Pancreas (tissue), 10 donors: ENCODE measurements around the gene KLK1. TPM values are rescaled to one million over a fixed set of nuclear protein-coding genes. Genes with fewer than 3 reads are reported as not detected.

ENCODE experiments used
- ATAC-seq, 4 donors: fragments of 200-7000 bp; cut with Tn5 transposase; one replicate each; pipeline versions ENCODE4 v1.8.0 to v1.9.1; 2020; ENCODE audit warnings: mild to moderate bottlenecking in 4 of 4, moderate library complexity in 4 of 4
- DNase-seq, 6 donors: peaks; one replicate each; pipeline ENCODE4 v3.0.0-alpha.2; 2020
- FAIRE-seq: peaks from 2 replicates; lab custom pipeline; 2012; peaks lifted over from hg19 to GRCh38; lab: Jason Lieb, UNC
- H3K27ac ChIP-seq, 4 donors: fragments of 200-600 bp; sonication (generic); 1 replicate in 3 of 4; 2 replicates in 1 of 4; pipeline versions ENCODE4 v1.5.0 to v1.8.0; 2020
- H3K27me3 ChIP-seq, 4 donors: fragments of 200-600 bp; one replicate each; pipeline ENCODE4 v1.8.0; 2021
- H3K36me3 ChIP-seq, 3 donors: fragments of 200-600 bp; sonication (generic) in 1 of 3; one replicate each; pipeline versions ENCODE4 v1.5.0 to v1.8.0; 2020 to 2021
- H3K4me1 ChIP-seq, 3 donors: fragments of 200-600 bp; one replicate each; pipeline ENCODE4 v1.8.0; 2021
- H3K4me3 ChIP-seq, 4 donors: fragments of 200-600 bp; sonication (generic) in 2 of 4; one replicate each; pipeline versions ENCODE4 v1.5.0 to v1.8.0; 2020 to 2021
- H3K9me3 ChIP-seq, 4 donors: fragments of 200-600 bp; one replicate each; pipeline ENCODE4 v1.8.0; 2021
- CTCF ChIP-seq, 4 donors: fragments of 200-600 bp; sonication (generic) in 3 of 4; IDR thresholded peaks; one replicate each; pipeline versions ENCODE4 v1.5.0 to v1.8.0; 2021; ENCODE audit warnings: antibody characterized with exemption in 4 of 4
- WGBS, 2 donors: extraction: QIAGEN DNeasy Blood & Tissue Kit; methylation state at CpG; one replicate each; pipeline ENCODE4 v1.1.7; 2013; 5-methylcytosine and 5-hydroxymethylcytosine counted together
- intact Hi-C, 3 donors: fragments of 100-400 bp; cut with DNase I; formaldehyde crosslinking; loops; one replicate each; pipeline versions ENCODE4 v1.11.1 to v1.14.2; 2022
- polyA plus RNA-seq, 2 donors: library from polyadenylated mRNA; stranded (reverse); fragments of 200-250 nt; gene quantifications; one replicate each; pipeline ENCODE4 v1.2.3, GENCODE V29; 2013
- total RNA-seq, 6 donors: library from RNA; stranded (reverse); fragmentation: NEBNext Ultra II Directional in 4 of 6; extraction: Animal tissue kit (Norgen Biotek cat#: 25700) in 4 of 6; gene quantifications; one replicate each; pipeline versions ENCODE4 v1.2.1 to v1.2.4, GENCODE V29; 2021 to 2023
- donor health status: healthy with polysubstance abuse.
- donor health status: DM: no; HTN: no; CAD: no; lungs with moderate emphysema.
- donor health status: DM: no; HTN: no; CAD: no.
- donor health status: control.
- donor health status: control.
- donor health status: Bipolar disorder and iron deficiency.
- donor health status: DM: yes; HTN: yes; CAD: no.
- donor health status: DM: no; HTN: no; CAD: no.
- donor health status: DM: no; HTN: no; CAD: no.
- donor health status: DM: yes; HTN: yes; CAD: no.

Gene KLK1
- total and polyA plus RNA-seq, 8 donors = 607 to 1,981 (median 800) TPM

DNA sequence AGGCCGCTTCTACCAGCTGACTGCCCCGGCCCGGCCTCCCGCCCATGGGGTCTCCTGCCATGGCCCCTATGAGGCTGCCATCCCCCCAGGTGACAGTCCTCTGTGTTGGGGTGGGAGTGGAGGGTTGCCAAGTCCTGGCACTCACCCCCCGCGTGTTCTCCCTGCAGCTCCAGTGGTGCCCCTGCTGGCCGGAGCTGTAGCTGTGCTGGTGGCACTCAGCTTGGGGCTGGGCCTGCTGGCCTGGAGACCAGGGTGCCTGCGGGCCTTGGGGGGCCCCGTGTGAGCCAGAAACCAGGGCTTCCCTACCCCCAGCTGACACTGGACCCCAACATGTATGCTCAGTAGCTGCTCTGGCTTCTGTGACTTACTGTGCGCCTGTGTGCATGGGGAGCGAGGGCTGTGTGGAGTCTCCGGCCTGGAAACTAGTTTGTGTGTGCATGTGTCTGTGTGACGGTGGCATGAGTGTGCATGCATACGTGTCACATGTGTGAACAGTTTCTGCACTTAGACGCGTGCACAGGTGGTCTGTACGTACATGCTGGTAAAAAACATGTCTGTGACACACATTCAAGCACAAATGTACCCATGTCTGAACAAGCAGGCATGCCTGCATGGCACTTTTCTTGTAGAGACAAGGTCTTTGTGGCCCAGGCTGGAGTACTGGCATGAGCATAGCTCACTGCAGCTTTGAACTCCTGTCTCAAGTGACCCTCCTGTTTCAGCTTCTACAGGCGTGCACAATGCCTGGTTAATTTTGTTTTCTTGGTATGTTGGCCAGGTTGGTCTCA, 28.5 kb downstream of the KLK1 start:
- Histone ChIP-seq H3K9me3 (no peaks in the 10 kb centered on the region), H3K4me3 (no peak overlapping the region), H3K36me3 (peaks cover 0 to 26% (median 16%) of the 10 kb centered on the region in 3 donors), H3K27ac (no peak overlapping the region), H3K4me1 (no peaks in the 10 kb centered on the region), H3K27me3 (no peaks in the 10 kb centered on the region)
- intact Hi-C loops = no loop called here
- no peak for TF ChIP-seq CTCF (IDR thresholded peaks at IDR 0.05)
- ATAC-seq = peak in 3 of 4 donors; percentile 19 to 61 (median 37)
- FAIRE-seq = no peak
- DNase-seq = peak in 3 of 6 donors; percentile 41 to 78 (median 53)
- 45 to 50% methylated on average over 18 of the region's 18 CpGs for WGBS, 2 donors

- peak; percentile 46 to 83 (median 60) for ATAC-seq
- DNase-seq = peak in 4 of 6 donors; percentile 39 to 69 (median 46)
- Histone ChIP-seq H3K27ac (no peak overlapping the region), H3K36me3 (peaks cover 0 to 26% (median 16%) of the 10 kb centered on the region in 3 donors), H3K9me3 (no peaks in the 10 kb centered on the region), H3K4me1 (no peaks in the 10 kb centered on the region), H3K4me3 (no peak overlapping the region), H3K27me3 (no peaks in the 10 kb centered on the region)
- WGBS, 2 donors = 12 to 20% methylated on average over 14 to 16 of the region's 16 CpGs
- TF ChIP-seq CTCF (IDR thresholded peaks at IDR 0.05) = no peak
- FAIRE-seq = no peak
- intact Hi-C loops = no loop called here
Observed at GRCh38 chr19:50794074-50794875, 29.3 kb downstream of the KLK1 start.

DNA sequence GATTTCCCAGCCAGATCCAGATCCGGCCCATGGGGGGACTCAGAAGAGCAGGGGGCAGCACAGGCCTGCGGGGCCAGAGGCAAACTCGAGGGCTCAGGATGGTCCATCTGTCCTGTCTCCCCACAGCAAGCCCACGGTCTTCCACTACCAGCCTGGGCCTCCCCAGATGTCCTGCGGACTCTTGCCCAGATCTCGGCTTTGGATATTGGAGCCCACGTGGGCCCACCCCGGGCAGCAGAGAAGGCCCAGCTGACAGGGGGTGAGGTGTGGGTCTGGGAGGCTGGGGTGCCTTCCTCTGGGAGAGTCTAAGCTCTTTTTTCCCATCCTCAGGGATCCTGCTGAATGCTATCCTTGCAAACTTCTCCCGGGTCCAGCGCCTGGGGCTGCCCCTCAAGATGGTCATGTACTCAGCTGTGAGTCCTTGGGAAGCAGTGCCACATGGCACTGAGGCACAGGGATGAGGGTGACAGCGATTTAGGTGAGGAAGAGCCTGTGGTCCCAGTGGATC, 30.0 kb downstream of the KLK1 start:
- ATAC-seq = peak in 1 of 4 donors; percentile 3
- intact Hi-C loops = no loop called here
- Histone ChIP-seq H3K4me3 (no peak overlapping the region), H3K27me3 (no peaks in the 10 kb centered on the region), H3K36me3 (peaks cover 0 to 19% (median 14%) of the 10 kb centered on the region in 3 donors), H3K27ac (no peak overlapping the region), H3K9me3 (no peaks in the 10 kb centered on the region), H3K4me1 (no peaks in the 10 kb centered on the region)
- TF ChIP-seq CTCF (IDR thresholded peaks at IDR 0.05) = no peak
- DNase-seq = no peak
- no peak for FAIRE-seq
- 61 to 64% methylated on average over 11 of the region's 11 CpGs for WGBS, 2 donors

GRCh38 chr19:50792272-50793250, 31.0 kb downstream of the KLK1 start:
- no peaks in the 10 kb centered on the region for H3K4me1 ChIP-seq
- H3K4me3 ChIP-seq = no peak overlapping the region
- 76 to 83% methylated on average over 13 of the region's 13 CpGs for WGBS, 2 donors
- H3K27me3 ChIP-seq = no peaks in the 10 kb centered on the region
- DNase-seq (no peak), ATAC-seq (no peak), FAIRE-seq (no peak)
- H3K27ac ChIP-seq = no peak overlapping the region
- intact Hi-C loops = no loop called here
- H3K36me3 ChIP-seq = peaks cover 0 to 9% (median 6%) of the 10 kb centered on the region in 3 donors
- TF ChIP-seq CTCF (IDR thresholded peaks at IDR 0.05) = no peak
- H3K9me3 ChIP-seq = no peaks in the 10 kb centered on the region
